ENCODE data around the gene ATP7B.

ATP7B gene

DNA sequence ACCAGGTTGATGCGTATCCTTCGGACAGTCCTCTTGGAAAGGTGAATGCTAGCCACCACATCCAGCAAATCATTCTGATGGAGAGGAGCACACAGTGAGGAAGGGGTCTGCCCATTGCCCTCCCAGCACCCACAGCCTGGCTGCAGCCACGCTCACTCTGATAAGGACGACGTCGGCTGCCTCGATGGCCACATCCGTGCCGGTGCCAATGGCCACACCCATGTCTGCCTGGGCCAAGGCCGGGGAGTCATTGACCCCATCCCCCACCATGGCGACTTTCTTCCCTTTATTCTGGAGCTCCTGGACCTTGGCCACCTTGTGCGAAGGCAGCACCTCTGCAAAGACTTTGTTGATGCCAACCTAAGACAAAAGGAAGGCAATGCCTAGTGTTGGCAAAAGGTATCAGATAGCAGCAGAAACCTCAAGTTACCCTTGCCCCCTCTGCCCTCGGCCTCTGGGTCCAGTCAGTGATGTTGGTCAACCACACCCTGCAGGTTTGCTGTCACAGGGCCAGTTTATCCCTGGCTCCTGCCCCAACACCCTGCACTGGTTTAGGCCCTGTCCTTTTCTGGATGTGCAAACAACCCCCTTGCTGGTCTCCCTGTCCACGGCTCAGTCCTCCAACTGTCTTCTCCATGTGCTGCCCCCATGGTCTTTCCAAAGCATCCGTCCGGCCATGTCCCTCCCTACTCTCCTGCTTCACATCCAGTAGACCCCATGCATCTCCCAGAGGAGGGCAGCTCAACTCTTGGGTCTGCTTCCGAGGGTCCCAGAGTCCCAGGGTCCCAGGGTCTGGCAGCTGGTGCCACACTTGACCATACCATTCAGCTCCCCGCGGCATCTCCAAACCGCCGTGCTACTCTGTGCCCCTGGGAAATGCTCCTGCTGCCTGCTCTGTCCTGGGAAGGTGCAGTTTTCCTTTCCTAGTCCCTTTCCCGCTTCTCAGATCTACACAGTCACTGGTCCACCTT, 73.6 kb downstream of the ATP7B start:
- H3K4me3 ChIP-seq (ENCODE audit: low read depth, low read length): no peak overlapping the region
- TF ChIP-seq, protein P1, sequence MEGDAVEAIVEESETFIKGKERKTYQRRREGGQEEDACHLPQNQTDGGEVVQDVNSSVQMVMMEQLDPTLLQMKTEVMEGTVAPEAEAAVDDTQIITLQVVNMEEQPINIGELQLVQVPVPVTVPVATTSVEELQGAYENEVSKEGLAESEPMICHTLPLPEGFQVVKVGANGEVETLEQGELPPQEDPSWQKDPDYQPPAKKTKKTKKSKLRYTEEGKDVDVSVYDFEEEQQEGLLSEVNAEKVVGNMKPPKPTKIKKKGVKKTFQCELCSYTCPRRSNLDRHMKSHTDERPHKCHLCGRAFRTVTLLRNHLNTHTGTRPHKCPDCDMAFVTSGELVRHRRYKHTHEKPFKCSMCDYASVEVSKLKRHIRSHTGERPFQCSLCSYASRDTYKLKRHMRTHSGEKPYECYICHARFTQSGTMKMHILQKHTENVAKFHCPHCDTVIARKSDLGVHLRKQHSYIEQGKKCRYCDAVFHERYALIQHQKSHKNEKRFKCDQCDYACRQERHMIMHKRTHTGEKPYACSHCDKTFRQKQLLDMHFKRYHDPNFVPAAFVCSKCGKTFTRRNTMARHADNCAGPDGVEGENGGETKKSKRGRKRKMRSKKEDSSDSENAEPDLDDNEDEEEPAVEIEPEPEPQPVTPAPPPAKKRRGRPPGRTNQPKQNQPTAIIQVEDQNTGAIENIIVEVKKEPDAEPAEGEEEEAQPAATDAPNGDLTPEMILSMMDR (IDR thresholded peaks at IDR 0.05; ENCODE audit: control insufficient read depth, extremely low read depth, insufficient read depth): no peak
- DNase-seq (ENCODE audit: low read depth): no peak

DNA sequence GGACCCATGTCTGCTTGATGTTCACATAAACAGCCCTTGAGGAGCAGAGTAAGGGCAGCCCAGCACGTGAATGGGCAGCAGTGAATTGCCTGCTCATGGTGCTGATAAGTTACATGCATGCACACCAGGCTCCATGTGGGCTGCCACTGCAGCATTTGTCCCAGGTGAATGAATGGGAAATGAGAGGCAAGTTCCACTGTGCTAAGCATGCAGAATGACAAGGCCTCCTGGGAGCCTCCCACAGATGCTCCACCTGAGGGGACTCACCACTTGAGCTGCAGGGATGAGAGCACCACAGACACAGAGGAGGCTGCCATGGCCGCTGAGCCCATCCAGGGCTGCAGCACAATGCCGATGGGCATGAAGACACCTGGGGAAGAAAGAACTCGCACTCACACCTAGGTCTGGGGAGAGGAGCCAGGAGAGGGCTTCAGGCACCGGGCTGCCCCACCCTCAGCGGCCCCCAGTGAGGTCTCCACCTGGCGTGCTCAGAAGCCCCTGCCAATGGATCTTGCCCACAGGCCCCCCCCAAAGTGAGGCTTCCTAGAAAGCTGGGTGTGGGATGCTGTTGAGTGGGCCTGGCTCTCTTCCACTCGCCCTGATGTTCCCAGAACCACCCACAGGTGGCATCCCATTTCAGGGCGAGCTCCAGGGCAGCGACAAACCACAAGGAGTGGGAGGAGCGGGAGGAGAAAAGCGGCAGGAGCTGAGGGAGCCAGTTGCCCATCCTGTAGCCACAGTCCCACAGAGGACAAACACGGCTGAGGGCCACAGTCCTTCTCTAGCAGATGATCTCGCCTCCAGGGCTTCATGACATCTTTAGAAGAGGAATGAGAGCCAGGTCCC, 75.7 kb downstream of the ATP7B start:
- no peak overlapping the region for H3K4me3 ChIP-seq (ENCODE audit: low read depth, low read length)
- TF ChIP-seq, protein P1 (IDR thresholded peaks at IDR 0.05; ENCODE audit: control insufficient read depth, extremely low read depth, insufficient read depth): peak; percentile 49
- DNase-seq (ENCODE audit: low read depth): no peak

DNA sequence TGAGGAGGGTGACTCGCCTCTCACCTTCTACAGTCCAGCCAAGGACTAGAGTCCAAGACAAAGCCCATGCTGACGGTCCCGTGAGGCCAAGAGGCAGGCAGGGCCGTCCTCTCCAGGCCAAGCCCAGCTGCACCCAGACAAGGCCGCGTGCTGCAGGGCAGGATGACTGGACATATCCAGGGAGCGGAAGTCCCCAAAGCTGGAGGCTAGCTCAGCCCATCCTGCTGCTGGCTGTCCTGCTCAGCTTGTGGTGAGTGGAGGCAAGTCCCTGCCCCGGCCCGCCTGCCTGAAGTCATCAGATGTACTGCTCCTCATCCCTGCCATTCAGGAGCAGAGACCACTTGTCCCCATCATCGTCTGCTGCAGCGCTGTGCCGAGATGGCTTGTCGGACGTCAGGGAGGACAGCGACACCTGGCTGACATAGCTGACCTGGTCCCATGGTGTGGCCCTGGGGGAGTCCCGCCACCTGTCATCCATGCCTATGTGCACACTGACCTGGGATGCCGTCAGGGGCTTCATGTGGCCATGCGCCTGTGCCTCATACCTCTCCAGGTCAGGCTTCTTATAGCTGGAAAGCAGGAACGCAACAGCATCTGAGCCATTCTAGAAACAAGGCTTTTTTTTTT, 76.7 kb downstream of the ATP7B start:
- no peak for DNase-seq (ENCODE audit: low read depth)
- TF ChIP-seq, protein P1 (IDR thresholded peaks at IDR 0.05; ENCODE audit: control insufficient read depth, extremely low read depth, insufficient read depth): no peak
- no peak overlapping the region for H3K4me3 ChIP-seq (ENCODE audit: low read depth, low read length)

DNA sequence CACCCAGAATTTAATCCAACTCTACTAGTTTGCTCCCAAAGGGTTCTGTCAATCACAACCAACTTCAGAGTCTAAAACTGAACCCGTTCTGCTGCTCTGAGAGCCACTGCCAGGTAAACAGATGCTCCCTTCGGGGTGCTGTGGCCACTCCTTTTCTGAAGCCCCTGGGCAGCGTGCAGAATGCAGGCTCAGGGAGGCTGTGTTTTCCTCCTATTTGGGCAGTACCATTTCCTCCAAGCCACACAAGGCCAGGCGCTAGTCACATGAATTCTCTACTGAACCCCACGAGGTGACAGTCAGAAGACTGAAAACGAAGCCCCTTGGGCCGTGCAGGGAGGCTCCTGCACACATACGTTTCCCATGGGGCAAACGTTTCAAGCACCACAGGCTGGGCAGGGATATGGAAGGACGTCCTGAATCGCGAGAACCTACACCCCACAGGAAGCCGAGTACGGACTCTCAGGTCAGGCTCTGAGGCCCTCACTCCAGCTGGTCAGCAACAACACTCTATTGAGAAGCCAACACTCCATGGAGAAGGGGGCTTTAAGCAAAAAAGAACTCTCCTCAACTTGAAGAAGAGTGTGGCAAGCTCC, 77.7 kb downstream of the ATP7B start:
- no peak overlapping the region for H3K4me3 ChIP-seq (ENCODE audit: low read depth, low read length)
- no peak for DNase-seq (ENCODE audit: low read depth)

DNA sequence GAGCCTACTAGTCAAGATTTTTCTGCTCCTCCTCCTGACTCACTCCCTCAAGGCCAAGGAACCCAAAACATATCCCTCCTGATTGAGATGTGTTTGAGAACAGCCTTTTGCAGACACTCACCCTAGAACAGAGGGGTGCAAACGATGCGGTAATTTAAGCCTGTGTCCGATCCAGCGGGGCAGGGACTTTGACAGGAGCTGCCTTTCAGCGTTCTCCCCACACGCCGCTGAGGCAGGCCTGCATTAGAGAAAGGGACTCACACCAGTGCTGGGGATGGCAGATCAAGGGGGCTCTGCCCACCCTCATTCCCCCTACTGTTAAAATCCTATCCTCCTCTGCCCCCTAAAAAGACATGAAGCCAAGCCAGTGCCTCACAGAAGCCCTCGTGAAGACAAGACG, 79.0 kb downstream of the ATP7B start:
- no peak overlapping the region for H3K4me3 ChIP-seq (ENCODE audit: low read depth, low read length)
- TF ChIP-seq, protein P1 (IDR thresholded peaks at IDR 0.05; ENCODE audit: control insufficient read depth, extremely low read depth, insufficient read depth): no peak
- no peak for DNase-seq (ENCODE audit: low read depth)

More for the DNA sequence above, 77.7 kb downstream of the ATP7B start:
- TF ChIP-seq, protein P1 (IDR thresholded peaks at IDR 0.05; ENCODE audit: control insufficient read depth, extremely low read depth, insufficient read depth): no peak

DNA sequence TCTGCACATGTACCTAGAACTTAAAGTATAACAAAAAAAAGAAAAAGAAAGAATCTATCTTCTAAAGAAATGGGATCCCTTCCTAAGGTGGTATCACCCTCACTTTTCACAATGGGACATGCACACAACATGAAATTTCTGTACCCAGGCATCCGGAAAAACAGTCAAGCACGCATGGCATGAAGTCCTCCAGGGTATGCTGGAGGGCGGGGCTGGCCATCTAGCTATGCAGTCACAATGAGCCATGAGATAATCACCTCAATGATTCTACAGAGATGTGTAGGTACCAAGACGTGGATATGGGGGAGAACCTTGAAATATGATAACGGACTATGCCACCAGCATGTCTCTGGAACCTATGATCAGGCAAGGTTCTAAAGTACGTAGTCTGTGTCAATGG, 79.6 kb downstream of the ATP7B start:
- no peak for DNase-seq (ENCODE audit: low read depth)
- no peak overlapping the region for H3K4me3 ChIP-seq (ENCODE audit: low read depth, low read length)
- TF ChIP-seq, protein P1 (IDR thresholded peaks at IDR 0.05; ENCODE audit: control insufficient read depth, extremely low read depth, insufficient read depth): no peak

Measured in LNCaP clone FGC (cell line).